Tibial nerve (tissue), 4 donors: ENCODE results near the gene DCTN4.

Experiments
- EP300 ChIP-seq, 2 donors: sonication (generic); formaldehyde crosslinking; IDR thresholded peaks; one replicate each; pipeline ENCODE4 v1.6.1; 2017; ENCODE audit warnings: antibody characterized with exemption in 2 of 2, mild to moderate bottlenecking in 1 of 2
- POLR2A ChIP-seq, 2 donors: fragments of 450-650 bp; IDR thresholded peaks; one replicate each; pipeline ENCODE4 v1.6.1; 2017; ENCODE audit warnings: antibody characterized with exemption in 2 of 2, mild to moderate bottlenecking in 2 of 2, moderate library complexity in 2 of 2
- TF ChIP-seq, protein P1 (sequence below), 5 experiments: fragments of 200-600 bp in 3 of 5; fragments of 450-650 bp in 2 of 5; sonication (generic) in 3 of 5; IDR thresholded peaks; one replicate each; pipeline ENCODE4 v1.5.1; 2016 to 2019; ENCODE audit warnings: antibody characterized with exemption in 5 of 5, mild to moderate bottlenecking in 3 of 5, moderate library complexity in 2 of 5

DNA sequence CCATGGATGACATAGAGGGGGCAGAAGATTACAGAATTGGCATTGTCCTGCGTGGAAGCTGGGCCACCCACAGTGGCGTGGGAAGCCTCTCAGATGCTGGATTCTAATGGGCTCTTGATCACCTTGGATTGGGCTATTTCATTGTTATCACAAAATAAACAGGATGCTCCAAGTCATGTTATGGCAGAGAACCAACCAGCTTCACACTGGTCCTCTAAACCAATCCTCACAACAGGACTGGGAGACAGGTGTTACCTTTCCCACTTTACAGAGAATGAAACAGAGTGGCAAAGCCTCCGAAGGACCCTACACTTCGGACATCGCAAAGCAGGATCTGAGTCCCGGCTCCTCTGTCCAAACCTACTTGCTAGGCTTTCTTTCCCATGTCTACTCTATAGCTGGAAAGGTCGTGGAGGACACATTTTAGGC lies 19.3 kb upstream of the DCTN4 start:
- TF ChIP-seq POLR2A (IDR thresholded peaks at IDR 0.05): no peak
- TF ChIP-seq, protein P1, sequence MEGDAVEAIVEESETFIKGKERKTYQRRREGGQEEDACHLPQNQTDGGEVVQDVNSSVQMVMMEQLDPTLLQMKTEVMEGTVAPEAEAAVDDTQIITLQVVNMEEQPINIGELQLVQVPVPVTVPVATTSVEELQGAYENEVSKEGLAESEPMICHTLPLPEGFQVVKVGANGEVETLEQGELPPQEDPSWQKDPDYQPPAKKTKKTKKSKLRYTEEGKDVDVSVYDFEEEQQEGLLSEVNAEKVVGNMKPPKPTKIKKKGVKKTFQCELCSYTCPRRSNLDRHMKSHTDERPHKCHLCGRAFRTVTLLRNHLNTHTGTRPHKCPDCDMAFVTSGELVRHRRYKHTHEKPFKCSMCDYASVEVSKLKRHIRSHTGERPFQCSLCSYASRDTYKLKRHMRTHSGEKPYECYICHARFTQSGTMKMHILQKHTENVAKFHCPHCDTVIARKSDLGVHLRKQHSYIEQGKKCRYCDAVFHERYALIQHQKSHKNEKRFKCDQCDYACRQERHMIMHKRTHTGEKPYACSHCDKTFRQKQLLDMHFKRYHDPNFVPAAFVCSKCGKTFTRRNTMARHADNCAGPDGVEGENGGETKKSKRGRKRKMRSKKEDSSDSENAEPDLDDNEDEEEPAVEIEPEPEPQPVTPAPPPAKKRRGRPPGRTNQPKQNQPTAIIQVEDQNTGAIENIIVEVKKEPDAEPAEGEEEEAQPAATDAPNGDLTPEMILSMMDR (IDR thresholded peaks at IDR 0.05): no peak
- no peak for TF ChIP-seq EP300 (IDR thresholded peaks at IDR 0.05)
